ENCODE measurements around the gene DNAH6. TPM values are rescaled to one million over a fixed set of nuclear protein-coding genes. Genes with fewer than 3 reads are reported as not detected.

Gene DNAH6
- total RNA-seq, 4 donors from 2014 or later, result 0.06 to 0.38 (median 0.13) TPM; not detected in 1

GRCh38 chr2:84858123-84858522, 341.8 kb downstream of the DNAH6 start:
- H3K27me3 ChIP-seq, result no peaks in the 10 kb centered on the region
- no peak for DNase-seq
- H3K4me3 ChIP-seq, result no peak overlapping the region
- 69 to 73% methylated on average over 3 of the region's 3 CpGs for WGBS, 2 donors
- H3K4me1 ChIP-seq, result no peaks in the 10 kb centered on the region
- TF ChIP-seq CTCF (IDR thresholded peaks at IDR 0.05), result no peak
- TF ChIP-seq POLR2A (IDR thresholded peaks at IDR 0.05), result no peak
- H3K9me3 ChIP-seq, result no peaks in the 10 kb centered on the region
- H3K36me3 ChIP-seq, result no peaks in the 10 kb centered on the region
- intact Hi-C loops (cut with DNase I), result no loop called here
- no peak overlapping the region for H3K27ac ChIP-seq

GRCh38 chr2:84858937-84859336, 342.6 kb downstream of the DNAH6 start:
- 48 to 50% methylated on average over 3 of the region's 3 CpGs for WGBS, 2 donors
- intact Hi-C loops (cut with DNase I), result no loop called here

GRCh38 chr2:84861539-84861938, 345.2 kb downstream of the DNAH6 start:
- WGBS, 2 donors, result 67 to 79% methylated on average over 5 to 6 of the region's 6 CpGs

More at GRCh38 chr2:84858937-84859336, 342.6 kb downstream of the DNAH6 start:
- TF ChIP-seq CTCF (IDR thresholded peaks at IDR 0.05) (no peak), POLR2A (IDR thresholded peaks at IDR 0.05) (no peak)
- no peaks in the 10 kb centered on the region for H3K4me1 ChIP-seq
- H3K9me3 ChIP-seq, result no peaks in the 10 kb centered on the region
- no peak overlapping the region for H3K4me3 ChIP-seq
- DNase-seq, result no peak
- H3K36me3 ChIP-seq, result no peaks in the 10 kb centered on the region
- no peaks in the 10 kb centered on the region for H3K27me3 ChIP-seq
- no peak overlapping the region for H3K27ac ChIP-seq

GRCh38 chr2:84862006-84862405, 345.7 kb downstream of the DNAH6 start:
- Histone ChIP-seq H3K27me3 (peaks cover 0 to 4% (median 0%) of the 10 kb centered on the region in 4 donors), H3K36me3 (no peaks in the 10 kb centered on the region), H3K9me3 (no peaks in the 10 kb centered on the region), H3K4me1 (no peaks in the 10 kb centered on the region), H3K4me3 (no peak overlapping the region), H3K27ac (no peak overlapping the region)
- intact Hi-C loops (cut with DNase I), result no loop called here
- no peak for TF ChIP-seq POLR2A (IDR thresholded peaks at IDR 0.05)
- no peak for TF ChIP-seq CTCF (IDR thresholded peaks at IDR 0.05)
- no peak for DNase-seq
- WGBS, 2 donors, result 74 to 75% methylated on average over 3 to 6 of the region's 6 CpGs

More at GRCh38 chr2:84861539-84861938, 345.2 kb downstream of the DNAH6 start:
- Histone ChIP-seq H3K27ac (no peak overlapping the region), H3K9me3 (no peaks in the 10 kb centered on the region), H3K4me1 (no peaks in the 10 kb centered on the region), H3K4me3 (no peak overlapping the region), H3K36me3 (no peaks in the 10 kb centered on the region), H3K27me3 (peaks cover 0 to 4% (median 0%) of the 10 kb centered on the region in 4 donors)
- DNase-seq, result no peak
- intact Hi-C loops (cut with DNase I), result no loop called here
- no peak for TF ChIP-seq POLR2A (IDR thresholded peaks at IDR 0.05)

- H3K4me1 ChIP-seq, result no peaks in the 10 kb centered on the region
- TF ChIP-seq POLR2A (IDR thresholded peaks at IDR 0.05) (no peak), CTCF (IDR thresholded peaks at IDR 0.05) (peak in 3 of 6 experiments; percentile 13 to 35 (median 33))
- WGBS, 2 donors, result 58 to 68% methylated on average over 6 of the region's 6 CpGs
- DNase-seq, result no peak
- peaks cover 0 to 4% (median 0%) of the 10 kb centered on the region in 4 donors for H3K27me3 ChIP-seq
- H3K27ac ChIP-seq, result no peak overlapping the region
- H3K36me3 ChIP-seq, result no peaks in the 10 kb centered on the region
- H3K4me3 ChIP-seq, result no peak overlapping the region
- intact Hi-C loops (cut with DNase I), result no loop called here
- H3K9me3 ChIP-seq, result no peaks in the 10 kb centered on the region
Measured at GRCh38 chr2:84865181-84865783, 349.0 kb downstream of the DNAH6 start.

Measured in esophagus squamous epithelium (tissue), 5 donors.